ENCODE measurements around the gene CHST9. TPM values are rescaled to one million over a fixed set of nuclear protein-coding genes. Genes with fewer than 3 reads are reported as not detected.
"Not testable (repeated sequence)": the region's sequence is repeated elsewhere in the genome, so short reads cannot be mapped to it uniquely, and the experiment has no call there.

Gene CHST9
- total RNA-seq, 6 experiments from 2014 or later = not detected

- no peak overlapping the region for H3K27ac Mint-ChIP-seq
- H3K27me3 Mint-ChIP-seq (ENCODE audit: insufficient read depth) = peaks cover 2% of the 10 kb centered on the region
- H3K36me3 Mint-ChIP-seq (ENCODE audit: low read depth) = no peaks in the 10 kb centered on the region
- peaks cover 24% of the 10 kb centered on the region for H3K9me3 Mint-ChIP-seq
- TF ChIP-seq CTCF (IDR thresholded peaks at IDR 0.05) = no peak
- no peak overlapping the region for H3K4me3 Mint-ChIP-seq
- no peak for DNase-seq
- no peaks in the 10 kb centered on the region for H3K4me1 Mint-ChIP-seq (ENCODE audit: low read depth)
These were observed 208.9 kb downstream of the CHST9 start for GRCh38 chr18:26976206-26976605.

GRCh38 chr18:26972549-26972948 is 212.6 kb downstream of the CHST9 start:
- not testable (repeated sequence) for H3K4me3 Mint-ChIP-seq; H3K4me1 Mint-ChIP-seq (ENCODE audit: low read depth); H3K27me3 Mint-ChIP-seq (ENCODE audit: insufficient read depth); H3K36me3 Mint-ChIP-seq (ENCODE audit: low read depth); DNase-seq; H3K27ac Mint-ChIP-seq
- H3K9me3 Mint-ChIP-seq = peaks cover 43% of the 10 kb centered on the region

- no peak for DNase-seq
- no peak for TF ChIP-seq CTCF (IDR thresholded peaks at IDR 0.05)
- H3K9me3 Mint-ChIP-seq = peaks cover 42% of the 10 kb centered on the region
- no peak overlapping the region for H3K27ac Mint-ChIP-seq
- H3K4me1 Mint-ChIP-seq (ENCODE audit: low read depth) = no peaks in the 10 kb centered on the region
- H3K36me3 Mint-ChIP-seq (ENCODE audit: low read depth) = no peaks in the 10 kb centered on the region
- H3K27me3 Mint-ChIP-seq (ENCODE audit: insufficient read depth) = no peaks in the 10 kb centered on the region
- no peak overlapping the region for H3K4me3 Mint-ChIP-seq
These were observed 213.7 kb downstream of the CHST9 start for GRCh38 chr18:26971409-26971808.

- no peak for DNase-seq
- H3K4me3 Mint-ChIP-seq = no peak overlapping the region
- no peaks in the 10 kb centered on the region for H3K36me3 Mint-ChIP-seq (ENCODE audit: low read depth)
- peaks cover 39% of the 10 kb centered on the region for H3K9me3 Mint-ChIP-seq
- no peaks in the 10 kb centered on the region for H3K4me1 Mint-ChIP-seq (ENCODE audit: low read depth)
- TF ChIP-seq CTCF (IDR thresholded peaks at IDR 0.05) = no peak
- H3K27ac Mint-ChIP-seq = no peak overlapping the region
- H3K27me3 Mint-ChIP-seq (ENCODE audit: insufficient read depth) = no peaks in the 10 kb centered on the region
These were observed 214.5 kb downstream of the CHST9 start for GRCh38 chr18:26970637-26971036.

- TF ChIP-seq CTCF (IDR thresholded peaks at IDR 0.05) = no peak
- Mint-ChIP-seq H3K27me3 (ENCODE audit: insufficient read depth) (no peaks in the 10 kb centered on the region; the same call in 1 of the 2 replicates), H3K4me3 (no peak overlapping the region), H3K4me1 (ENCODE audit: low read depth) (no peaks in the 10 kb centered on the region), H3K9me3 (peaks cover 35% of the 10 kb centered on the region), H3K36me3 (ENCODE audit: low read depth) (no peaks in the 10 kb centered on the region), H3K27ac (no peak overlapping the region)
- DNase-seq = no peak
These were observed 219.9 kb downstream of the CHST9 start for GRCh38 chr18:26965206-26965605.

- Mint-ChIP-seq H3K27me3 (ENCODE audit: insufficient read depth) (no peaks in the 10 kb centered on the region; the same call in none of the 2 replicates), H3K9me3 (peaks cover 19% of the 10 kb centered on the region), H3K27ac (no peak overlapping the region), H3K4me3 (no peak overlapping the region), H3K36me3 (ENCODE audit: low read depth) (no peaks in the 10 kb centered on the region), H3K4me1 (ENCODE audit: low read depth) (no peaks in the 10 kb centered on the region)
- DNase-seq = no peak
- 0 out of 2 replicates have a peak, but pooled peaks have one; percentile 12 for TF ChIP-seq CTCF (IDR thresholded peaks at IDR 0.05)
These were observed 221.8 kb downstream of the CHST9 start for GRCh38 chr18:26963292-26963691.

All from HFFc6 (cell line).